HG03439 (cell line): ENCODE results near the gene PIP4K2C.
"Not testable (repeated sequence)": the region's sequence is repeated elsewhere in the genome, so short reads cannot be mapped to it uniquely, and the experiment has no call there.

Experiments
- ATAC-seq: cut with Tn5 transposase; IDR thresholded peaks from one replicate; pipeline ENCODE4 v1.9.1; 2021; ENCODE audit warnings: mild to moderate bottlenecking, moderate library complexity; ENCODE audit not compliant: unreplicated experiment

Gene PIP4K2C

DNA sequence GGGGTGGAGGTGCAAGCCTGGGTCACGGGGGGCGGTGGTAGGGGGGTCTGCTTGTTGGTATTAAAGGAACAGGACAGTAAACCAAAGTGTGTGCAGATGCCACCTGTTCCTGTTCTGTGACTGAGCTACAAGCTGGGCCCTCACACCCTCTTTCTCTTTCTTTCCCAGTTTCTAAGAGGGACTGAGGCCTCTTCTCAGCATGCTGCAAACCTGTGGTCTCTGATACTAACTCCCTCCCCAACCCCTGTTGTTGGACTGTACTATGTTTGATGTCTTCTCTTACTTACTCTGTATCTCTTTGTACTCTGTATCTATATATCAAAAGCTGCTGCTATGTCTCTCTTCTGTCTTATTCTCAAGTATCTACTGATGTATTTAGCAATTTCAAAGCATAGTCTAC, 6.9 kb upstream of the PIP4K2C start:
- ATAC-seq, result no peak

DNA sequence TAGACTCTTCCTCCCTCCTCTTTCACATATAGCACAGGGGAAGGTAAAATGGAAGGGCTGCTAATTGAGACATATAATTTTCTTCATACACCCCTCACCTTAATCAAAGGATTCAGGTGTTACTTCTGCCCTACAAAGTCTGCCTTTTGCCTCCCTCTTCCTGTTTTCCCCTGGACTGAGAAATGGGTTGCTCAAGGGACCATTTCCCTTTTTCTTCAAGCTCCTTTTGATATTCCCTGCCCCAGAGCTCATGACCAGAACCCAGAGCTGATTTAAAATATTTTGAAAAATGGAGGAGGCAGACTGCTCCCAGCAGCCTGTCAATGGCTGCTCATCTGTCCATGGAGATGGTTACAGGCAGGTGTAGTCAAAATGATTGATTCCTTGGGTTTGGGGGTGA, 6.3 kb upstream of the PIP4K2C start:
- ATAC-seq, result no peak

DNA sequence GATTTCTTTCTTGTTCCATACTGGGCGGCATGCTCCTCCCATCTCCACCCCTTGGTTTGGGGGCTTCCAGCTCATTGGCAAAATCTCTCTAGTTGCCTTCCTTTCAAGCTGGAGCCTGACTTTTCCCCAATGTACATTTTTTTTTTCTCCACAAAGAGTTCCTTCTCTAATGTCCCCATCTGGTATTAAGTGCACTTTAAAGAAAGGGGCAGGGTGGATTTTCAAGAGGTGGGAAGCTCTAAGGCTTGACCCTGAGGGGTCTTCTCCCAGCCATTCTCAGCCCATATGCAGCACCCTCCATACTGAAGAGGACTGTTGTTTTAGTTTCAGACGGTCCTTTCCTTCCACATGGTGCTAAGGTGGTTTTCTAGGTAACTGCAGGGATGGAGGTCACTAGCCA, 5.8 kb upstream of the PIP4K2C start:
- ATAC-seq, result no peak

DNA sequence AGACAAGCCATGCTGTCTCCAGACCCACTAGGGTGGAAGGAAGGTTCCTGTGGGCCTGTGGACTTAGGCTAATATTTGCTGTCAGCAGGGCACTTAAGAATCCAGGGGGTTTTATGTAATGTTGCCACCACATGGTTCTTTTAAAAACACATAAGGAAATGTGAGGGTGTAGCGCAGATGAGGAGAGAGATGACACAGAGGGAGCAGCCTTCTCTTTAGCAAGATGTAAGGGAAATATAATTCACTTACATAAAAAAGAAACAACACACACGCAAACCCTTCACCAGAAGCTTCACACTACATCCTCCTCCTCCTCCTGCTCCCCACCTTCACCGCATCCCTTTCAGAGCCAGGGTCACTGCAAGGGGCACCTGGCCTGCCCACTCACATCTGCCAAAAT, 4.9 kb upstream of the PIP4K2C start:
- ATAC-seq, result no peak

DNA sequence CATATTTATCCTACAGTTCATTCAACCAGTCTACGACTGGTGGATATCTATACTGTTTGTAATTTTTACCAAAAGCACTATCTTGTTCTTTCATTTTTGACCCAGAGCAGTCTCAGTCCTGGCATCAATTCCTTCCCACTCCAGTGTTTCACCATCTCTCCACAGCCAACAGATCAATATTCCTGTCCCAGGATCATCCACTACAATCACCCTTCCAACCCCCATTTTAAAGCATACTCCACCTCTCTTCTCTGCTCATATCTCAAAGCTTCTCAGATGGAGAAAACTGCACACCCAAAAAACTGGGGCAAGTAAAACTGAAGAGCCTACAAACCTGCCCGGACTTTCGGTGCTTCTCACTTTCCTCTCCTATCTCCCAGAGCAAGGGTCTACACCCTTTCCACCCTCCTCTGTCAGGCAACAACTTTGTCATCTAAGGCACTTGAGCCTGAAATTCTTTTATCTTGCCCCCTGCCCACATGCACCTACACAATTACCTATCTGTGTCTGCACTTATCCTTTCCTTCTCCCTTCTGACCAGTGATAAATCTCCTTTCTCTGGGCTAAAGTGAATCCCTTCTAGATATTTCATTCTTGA, 4.1 kb upstream of the PIP4K2C start:
- no peak for ATAC-seq

DNA sequence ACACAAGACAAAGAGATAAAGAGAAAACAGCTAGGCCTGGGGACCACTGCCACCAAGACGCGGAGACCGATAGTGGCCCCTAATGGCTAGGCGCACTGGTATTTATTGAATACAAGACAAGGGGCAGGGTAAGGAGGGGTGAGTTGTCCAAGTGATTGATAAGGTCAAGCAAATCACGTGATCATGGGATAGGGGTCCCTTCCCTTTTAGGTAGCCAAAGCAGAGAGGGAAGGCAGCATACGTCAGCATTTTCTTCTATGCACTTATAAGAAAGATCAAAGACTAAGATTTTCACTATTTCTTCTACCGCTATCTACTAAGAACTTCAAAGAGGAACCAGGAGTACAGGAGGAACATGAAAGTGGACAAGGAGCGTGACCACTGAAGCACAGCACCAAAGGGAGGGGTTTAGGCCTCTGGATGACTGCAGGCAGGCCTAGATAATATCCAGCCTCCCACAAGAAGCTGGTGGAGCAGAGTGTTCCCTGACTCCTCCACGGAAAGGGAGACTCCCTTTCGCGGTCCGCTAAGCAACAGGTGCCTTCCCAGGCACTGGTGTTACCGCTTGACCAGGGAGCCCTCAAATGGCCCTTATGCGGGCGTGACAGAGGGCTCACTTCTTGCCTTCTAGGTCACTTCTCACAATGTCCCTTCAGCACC, 1.9 kb upstream of the PIP4K2C start:
- not testable (repeated sequence) for ATAC-seq

DNA sequence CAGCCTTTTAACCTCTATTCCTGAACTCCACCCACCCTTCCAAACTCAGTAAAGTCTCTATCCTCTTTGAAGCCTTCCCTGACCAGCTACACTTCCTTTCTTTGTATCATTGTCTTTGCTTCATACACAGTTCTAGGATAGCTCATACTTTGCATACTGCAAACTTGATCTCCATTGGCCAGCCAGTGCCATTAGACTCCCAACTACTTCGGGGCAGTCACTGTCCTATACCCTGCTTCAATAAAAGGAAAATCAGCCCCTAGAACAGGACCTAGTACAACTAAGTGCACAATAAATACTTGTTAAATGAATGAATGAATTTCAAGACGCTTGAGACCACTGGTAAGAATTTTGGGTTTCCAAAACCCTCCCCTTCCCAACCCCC, 521 bp upstream of the PIP4K2C start:
- ATAC-seq, result no peak

DNA sequence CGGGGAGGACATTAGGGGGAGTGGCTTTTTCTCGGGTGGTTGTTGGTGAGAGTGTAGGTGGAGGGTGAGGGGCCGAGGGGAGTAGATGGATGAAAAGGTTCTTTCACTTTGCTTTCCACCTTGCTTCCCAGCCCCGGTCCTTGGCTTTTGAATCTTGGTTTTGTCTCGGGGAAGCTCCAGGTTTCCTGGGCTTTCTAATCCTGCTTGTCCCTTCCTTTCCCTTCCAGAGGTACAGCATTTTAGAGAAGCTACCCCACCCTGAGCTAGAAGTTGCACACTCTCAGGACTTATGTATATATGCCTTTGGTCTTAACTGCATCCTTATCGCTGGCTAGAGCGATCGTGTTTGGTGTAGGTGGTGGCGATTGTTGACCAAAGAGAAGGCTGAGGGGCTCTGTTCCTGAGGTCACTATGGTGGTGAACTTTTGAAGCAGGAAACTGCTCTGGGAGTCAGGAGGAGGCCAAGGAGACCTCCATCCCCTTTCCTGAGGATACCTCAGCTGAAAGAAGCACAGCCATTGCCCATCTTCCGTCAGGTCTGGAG, 862 bp downstream of the PIP4K2C start:
- peak; percentile 14 for ATAC-seq

DNA sequence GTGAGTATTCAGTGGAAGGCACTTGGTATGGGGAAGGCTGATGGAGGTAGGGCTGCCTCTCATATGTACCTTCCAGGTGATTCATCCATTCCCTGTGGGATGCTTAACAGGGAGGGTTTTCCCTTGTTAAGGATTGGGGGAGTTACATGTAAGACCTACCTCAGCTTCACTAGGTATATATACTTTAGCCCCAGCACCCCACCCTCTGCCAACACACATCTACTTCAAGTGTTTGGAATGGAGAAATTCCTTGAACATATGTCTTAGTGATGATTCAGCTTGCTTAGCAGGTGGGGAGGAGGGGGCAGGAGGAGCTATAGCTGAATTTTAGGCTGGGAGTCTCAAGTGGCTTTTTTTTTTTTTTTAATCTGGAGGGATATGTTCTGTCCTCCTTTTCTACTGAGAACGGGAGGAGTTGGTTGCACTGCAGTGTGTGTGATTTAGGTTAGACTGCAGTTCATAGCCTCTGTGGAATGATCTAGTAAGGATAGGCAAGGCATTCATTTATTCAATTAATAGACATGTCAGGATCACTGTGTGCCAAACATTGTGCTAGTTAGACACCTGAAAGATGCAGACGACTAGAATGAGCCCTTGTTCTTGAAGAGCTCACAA, 1.7 kb downstream of the PIP4K2C start:
- ATAC-seq, result no peak

DNA sequence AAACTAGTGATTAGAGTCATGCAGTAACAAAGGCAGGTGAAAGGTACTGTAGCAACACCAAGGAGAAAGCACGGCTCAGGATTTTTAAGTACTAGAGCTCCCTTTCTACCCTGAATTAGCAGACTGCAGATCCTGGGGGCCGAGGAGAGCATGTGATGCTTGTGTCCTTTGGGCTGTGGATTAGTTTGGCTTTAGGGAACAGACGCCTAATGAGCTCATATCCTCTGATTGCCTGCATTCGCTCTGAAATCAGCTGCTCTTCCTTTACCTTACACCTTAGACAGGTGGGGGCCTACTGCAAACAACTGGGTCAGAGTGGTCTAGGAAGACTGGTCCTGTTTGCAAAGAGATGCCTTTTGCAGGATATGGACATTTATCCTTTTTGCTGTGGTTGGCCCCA, 2.2 kb downstream of the PIP4K2C start:
- no peak for ATAC-seq

DNA sequence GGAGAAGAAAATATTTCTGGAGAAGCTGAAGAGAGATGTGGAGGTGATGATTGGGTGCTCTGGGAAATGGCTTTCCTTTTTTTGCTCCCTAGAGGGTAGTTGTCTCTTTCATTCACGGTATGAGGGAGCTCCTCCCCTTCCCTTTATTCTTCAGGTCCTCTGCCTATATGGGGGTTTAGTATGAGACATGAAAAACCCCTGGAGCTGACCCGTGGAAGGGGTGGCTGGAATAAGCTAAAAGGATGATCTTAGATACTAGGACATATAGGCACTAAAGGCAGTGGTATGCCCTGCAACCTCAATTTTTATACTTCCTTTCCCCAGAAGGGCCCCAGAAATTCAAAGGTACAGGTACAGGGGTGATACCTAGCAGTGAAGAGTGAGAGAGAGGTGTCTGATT, 9.4 kb downstream of the PIP4K2C start:
- no peak for ATAC-seq

DNA sequence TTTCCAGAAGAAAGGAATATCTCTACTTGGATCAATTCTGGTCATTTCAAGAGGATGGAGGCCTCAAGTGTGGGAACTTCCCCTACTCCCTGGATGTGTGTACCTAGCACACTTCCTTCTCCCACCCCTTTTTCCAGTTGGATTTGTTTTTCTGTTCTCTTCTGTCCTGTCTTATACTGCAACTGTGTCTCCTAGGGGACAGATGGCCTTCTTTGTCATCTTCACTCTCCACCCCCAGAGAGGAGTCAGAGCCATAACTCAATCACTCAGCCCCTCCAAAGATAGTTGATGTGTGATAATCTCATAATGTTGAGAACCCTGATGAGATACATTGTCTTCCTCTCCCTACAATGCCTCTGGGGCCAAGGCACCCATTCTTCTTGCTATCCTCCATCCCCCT, 11.6 kb downstream of the PIP4K2C start:
- no peak for ATAC-seq

DNA sequence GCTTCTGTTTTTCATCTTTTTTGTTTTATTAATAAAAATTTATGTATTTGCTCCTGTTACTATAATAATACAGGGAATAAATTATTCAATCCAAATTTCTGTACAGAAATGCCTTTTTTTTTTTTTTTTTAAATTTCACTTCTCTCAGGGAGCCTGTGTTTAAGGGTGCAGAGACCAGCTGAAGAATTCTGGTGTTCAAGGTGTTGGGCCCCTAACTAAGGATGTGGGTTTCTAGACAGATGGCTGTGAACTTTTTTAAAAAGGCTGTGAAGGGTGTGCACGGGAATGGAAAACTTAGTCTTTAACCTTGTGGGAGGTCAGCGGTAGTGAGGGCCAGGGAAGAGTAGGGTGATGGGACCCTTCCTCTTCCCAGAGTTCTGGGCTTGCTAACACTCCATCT, 12.3 kb downstream of the PIP4K2C start:
- ATAC-seq, result no peak

DNA sequence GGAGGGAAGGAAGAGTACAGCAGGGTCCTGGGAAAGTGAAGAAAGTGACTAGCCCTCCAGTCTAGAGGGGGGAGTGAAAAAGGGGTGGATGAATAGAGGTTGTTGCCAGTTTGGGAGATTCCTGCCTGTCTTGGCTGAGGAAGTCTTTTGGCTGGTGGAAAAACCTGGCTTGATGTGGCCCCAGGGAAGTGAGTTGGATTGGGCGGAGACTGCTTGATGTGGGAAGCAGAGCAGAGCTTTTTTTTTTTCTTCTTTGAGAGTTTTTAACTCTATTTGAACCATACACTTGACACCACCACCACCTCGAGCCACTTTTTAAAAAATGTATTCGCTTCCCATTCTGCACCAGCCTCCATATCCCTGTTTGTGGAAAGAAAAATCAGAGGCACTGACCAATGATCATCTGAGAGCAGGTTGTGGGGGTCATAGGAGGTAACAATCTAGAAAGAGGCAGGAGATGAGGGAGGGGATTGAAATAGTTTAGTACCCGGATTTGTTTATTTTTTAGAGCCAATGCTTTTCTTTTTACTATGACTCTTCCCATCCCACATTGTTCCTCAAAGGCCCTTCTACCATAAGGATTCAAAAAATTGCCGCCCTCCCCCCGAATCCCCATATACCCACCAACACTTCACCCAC, 12.9 kb downstream of the PIP4K2C start:
- ATAC-seq, result no peak

DNA sequence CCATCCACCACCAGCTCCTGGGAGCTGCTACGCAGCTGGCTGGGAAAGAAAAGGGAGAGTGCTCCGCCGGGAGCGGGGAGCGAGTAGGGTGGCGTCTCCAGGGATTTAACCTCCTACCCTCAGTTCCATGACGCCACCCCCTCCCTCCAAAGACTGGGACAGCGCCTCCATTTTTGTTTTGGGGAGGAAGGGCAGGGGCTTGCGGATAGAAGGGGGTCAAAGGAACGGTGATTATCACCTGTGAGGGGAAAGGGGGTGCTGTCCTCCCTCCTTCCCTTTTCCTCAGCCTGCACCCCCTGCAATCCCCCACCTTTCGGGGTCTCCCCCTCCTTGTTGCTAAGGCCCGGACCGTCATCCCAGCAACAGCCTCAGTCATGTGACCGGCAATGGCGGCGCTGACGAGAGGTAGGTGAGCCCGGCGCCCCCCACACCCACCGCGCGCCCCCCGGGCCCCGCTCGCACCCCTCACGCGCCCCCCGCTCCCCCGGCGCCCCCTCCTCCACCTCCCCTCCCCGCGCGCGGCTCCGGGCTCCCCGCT, 13.5 kb downstream of the PIP4K2C start, which contains the start of gene DTX3:
Gene DTX3 (plus strand): TSS at position 371 of the 538 bp plus-strand sequence. CDS start 1,694 bp downstream, outside the sequence.
- peak; percentile 58 for ATAC-seq

DNA sequence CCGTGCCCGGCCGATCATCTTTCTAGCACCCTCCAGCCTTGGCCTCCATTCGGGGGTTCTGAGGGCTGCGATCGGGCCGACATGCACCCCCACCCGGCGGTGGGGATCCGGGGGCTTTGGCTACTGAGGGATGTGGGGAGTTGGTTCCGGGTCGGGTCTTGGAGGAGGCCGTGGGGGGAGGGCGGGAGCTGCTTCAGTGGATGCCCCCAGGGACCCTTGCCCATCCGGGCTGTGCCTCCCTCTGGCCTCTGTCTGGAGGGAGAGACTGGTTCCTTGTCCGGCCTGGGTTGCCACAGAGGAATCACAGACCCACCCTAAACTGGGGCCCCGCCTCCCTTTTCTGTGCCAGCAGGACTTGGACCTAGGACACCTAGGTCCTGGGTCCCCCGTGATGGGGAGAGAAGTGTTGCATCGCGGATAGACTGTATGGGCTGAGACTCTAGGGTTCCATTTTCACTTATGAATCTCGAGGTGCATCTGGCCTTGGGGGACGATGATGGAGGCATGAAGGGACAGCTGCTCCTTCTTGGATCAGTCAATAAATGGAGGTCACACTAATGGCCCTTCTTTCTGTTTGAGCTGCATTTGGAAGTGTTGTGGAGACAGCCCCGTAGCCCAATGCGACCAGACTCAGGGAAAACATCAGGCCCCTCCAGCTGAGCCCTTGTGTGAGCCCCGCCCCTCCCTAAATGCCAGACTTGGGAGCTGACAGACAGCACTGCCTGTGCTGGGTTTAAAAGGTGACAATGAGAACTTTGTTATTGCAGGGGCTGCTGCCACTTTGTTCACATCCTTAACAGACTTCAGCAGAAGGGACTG, 14.2 kb downstream of the PIP4K2C start:
- ATAC-seq, result no peak

DNA sequence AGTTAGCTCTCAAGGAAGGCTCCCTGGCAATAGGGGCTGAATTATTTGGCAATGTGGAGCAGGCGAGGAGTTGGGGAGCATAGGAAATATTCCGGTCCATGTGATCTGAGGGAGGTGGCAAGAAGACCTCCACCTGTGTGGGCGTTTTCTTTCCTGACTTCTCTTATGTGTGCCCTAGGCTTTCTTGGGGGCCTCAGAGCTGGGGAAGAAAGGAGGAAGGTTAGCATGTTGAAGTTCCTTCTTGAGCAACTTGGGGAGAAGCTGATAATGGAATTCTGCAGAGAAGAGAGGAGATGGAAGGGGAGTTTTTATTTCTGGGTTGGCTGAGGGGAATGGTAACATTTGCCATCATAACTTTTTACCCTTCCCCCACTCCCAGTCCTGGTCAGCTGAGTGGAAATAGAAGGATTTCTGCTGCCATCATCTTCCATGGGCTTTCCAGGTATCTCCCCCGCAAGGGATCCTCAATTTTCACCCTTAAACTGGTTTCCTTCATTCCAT, 14.9 kb downstream of the PIP4K2C start:
- no peak for ATAC-seq

DNA sequence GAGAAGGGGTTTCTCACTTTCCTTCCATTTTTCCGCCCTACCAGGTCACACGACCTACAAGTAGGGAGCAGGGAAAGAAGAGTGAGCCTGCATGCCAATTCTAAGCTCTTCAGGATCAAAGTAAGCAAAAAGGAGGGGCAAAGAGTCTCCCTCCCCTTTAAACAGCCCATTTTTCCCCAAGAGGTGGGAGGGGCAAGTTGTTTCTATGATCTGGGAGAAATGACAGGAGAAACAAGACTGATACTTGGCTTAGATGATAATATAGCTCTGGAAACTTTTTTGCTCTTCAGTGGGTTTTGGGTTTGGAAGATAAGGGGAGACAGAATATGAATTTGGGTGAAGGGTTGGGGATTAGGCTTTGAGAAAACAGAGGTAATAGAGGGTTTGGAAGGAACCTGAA, 15.4 kb downstream of the PIP4K2C start:
- ATAC-seq, result no peak

DNA sequence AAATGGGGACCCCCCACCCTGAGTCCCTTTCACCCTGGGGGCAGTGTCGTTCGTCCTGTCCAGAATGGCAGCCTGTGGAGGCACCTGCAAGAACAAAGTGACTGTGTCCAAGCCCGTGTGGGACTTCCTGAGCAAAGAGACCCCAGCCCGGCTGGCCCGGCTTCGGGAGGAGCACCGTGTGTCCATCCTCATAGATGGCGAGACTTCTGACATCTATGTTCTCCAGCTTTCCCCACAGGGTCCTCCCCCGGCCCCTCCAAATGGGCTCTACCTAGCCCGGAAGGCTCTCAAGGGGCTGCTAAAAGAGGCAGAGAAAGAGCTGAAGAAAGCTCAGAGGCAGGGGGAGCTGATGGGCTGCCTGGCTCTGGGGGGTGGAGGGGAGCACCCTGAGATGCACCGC, 15.8 kb downstream of the PIP4K2C start:
- no peak for ATAC-seq

DNA sequence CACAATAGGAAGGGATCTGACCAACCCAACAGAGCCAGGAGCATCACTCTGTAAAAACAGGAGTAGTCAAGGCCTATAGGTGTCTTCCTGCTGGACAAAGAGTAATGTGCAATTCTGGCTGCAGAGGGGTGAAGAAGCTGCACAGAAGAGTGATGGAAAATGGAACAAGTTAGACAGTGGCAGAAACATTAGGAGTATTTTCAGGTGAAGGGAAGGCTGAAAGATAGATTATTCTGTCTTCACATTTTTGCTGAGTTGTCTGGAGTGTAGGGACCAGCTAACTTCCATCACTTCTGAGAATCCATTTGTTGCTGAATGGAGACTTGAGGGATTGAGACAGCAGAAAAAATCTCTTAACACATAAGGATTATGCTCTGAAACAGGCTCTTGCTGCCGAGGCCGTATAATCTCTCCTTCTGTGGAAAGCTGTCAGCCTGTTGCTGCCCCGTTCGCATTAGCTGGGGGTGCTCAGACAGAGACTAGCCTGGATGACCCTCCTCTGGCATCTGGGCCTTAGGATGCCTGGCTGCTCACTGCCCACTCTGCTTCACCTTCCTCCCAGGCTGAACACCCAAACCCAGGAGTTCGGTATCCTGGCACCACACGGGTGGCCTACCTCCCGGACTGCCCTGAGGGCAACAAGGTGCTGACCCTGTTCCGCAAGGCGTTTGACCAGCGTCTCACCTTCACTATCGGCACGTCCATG, 17.1 kb downstream of the PIP4K2C start:
- ATAC-seq, result no peak
